Gastrocnemius medialis (tissue), 4 donors: ENCODE results near the gene RPL13.

Experiments used
- POLR2A ChIP-seq, 2 donors: fragments of 450-650 bp; IDR thresholded peaks; one replicate each; pipeline ENCODE4 v1.6.1; 2017; ENCODE audit warnings: antibody characterized with exemption in 2 of 2, mild to moderate bottlenecking in 2 of 2, moderate library complexity in 2 of 2
- TF ChIP-seq, protein P1 (sequence below), 5 experiments: fragments of 450-650 bp in 3 of 5; fragments of 200-600 bp in 2 of 5; sonication (generic) in 2 of 5; IDR thresholded peaks in 4 of 5; conservative IDR thresholded peaks in 1 of 5; 1 replicate in 4 of 5; 2 replicates in 1 of 5; pipeline ENCODE4 v1.5.1; 2016 to 2019; ENCODE audit warnings: antibody characterized with exemption in 5 of 5, mild to moderate bottlenecking in 3 of 5, moderate library complexity in 3 of 5

DNA sequence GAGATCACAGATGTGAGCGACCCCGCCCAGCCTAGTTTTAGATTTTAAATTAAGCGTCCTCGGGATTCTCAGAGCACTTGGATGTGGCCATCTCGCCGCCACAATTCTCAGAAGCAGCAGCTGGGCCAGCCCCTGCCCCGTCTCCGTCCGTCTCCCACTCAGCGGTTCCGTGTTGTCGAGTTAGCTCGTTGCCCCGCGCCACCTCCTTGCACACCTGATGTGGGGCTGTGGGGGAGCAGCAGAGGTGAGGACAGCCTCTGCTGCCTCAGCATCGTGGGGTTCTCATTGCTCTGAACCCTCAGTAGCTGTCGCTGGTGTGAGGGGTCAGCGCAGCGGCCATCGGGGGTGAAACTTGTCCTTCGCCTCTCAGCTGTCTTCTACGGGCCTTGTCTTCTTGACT lies 8.2 kb upstream of the RPL13 start:
- TF ChIP-seq, protein P1, sequence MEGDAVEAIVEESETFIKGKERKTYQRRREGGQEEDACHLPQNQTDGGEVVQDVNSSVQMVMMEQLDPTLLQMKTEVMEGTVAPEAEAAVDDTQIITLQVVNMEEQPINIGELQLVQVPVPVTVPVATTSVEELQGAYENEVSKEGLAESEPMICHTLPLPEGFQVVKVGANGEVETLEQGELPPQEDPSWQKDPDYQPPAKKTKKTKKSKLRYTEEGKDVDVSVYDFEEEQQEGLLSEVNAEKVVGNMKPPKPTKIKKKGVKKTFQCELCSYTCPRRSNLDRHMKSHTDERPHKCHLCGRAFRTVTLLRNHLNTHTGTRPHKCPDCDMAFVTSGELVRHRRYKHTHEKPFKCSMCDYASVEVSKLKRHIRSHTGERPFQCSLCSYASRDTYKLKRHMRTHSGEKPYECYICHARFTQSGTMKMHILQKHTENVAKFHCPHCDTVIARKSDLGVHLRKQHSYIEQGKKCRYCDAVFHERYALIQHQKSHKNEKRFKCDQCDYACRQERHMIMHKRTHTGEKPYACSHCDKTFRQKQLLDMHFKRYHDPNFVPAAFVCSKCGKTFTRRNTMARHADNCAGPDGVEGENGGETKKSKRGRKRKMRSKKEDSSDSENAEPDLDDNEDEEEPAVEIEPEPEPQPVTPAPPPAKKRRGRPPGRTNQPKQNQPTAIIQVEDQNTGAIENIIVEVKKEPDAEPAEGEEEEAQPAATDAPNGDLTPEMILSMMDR (IDR thresholded peaks at IDR 0.05 in 4 of 5, conservative IDR thresholded peaks at IDR 0.05 in 1 of 5), result no peak
- TF ChIP-seq POLR2A (IDR thresholded peaks at IDR 0.05), result no peak
